GM21786 (cell line): ENCODE results near the gene ZNF217.
"Not testable (repeated sequence)": the region's sequence is repeated elsewhere in the genome, so short reads cannot be mapped to it uniquely, and the experiment has no call there.

Experiments
- ATAC-seq: cut with Tn5 transposase; IDR thresholded peaks from one replicate; pipeline ENCODE4 v1.9.1; 2021; ENCODE audit not compliant: unreplicated experiment

Gene ZNF217

DNA sequence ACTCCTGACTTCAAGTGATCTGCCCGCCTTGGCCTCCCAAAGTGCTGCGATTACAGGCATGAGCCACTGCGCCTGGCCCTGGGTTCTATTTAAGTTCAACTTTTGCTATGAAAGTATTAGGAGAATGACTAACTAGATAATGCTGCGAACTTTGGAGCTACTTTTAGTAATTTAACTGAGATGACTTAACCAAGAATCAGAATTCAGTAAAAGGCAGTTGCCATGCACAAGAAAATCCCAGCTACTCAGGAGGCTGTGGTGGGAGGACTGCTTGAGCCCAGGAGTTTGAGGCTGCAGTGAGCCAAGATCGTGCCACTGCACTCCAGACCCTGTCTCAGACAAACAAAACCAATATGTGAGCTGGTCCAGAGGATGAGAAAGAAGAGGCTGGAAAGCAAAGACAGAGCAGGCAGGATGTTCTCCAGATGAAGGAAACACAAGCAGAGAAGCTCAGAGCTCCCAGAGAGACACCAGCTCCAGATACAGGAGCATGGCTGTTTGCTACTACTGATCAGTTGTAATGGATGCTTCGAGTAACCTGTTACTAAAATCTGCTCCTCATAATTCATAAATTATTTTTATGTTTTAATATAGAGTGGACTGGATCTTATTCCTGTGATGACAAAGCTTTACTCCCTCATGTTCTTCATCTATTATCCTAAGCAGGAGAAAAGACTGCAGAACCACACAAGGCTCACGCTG lies 23.9 kb downstream of the ZNF217 start:
- ATAC-seq, result no peak

DNA sequence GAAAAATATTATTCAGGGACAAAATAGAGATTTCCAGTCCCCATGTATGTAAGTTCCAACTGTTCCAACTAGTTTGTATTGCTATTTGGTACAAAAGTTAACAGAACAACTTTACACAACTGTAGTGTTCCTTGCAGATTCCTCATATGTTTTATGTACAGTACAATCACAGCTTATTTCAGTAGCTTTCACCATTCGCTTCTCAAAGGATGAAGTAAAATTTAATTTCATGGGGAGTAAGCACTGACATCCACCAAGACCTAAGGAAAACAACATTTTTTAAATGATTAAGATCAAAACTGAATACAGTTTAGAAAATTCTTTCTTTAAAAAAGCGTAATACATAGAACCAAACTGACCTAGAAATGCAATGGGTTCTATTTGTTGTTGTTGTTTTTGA lies 24.6 kb downstream of the ZNF217 start:
- ATAC-seq, result no peak

DNA sequence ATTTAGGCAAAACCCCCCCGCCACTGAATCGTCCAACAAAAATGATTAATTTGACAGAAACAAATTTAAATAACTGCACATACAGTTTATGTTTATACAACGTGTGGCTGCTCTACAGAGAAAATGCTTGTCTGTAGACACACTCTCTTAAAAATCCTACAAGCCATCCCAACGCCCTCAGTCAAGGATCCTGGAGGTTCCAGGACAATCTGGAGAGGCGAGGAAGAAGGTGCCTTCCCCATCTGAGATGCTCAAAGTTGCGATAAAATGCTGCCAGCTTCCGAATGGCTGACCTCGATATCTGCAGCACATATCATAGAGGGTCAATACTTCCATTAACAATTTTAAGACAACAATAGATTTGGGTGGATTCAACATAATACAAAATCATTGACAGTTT lies 25.3 kb downstream of the ZNF217 start:
- ATAC-seq, result no peak

DNA sequence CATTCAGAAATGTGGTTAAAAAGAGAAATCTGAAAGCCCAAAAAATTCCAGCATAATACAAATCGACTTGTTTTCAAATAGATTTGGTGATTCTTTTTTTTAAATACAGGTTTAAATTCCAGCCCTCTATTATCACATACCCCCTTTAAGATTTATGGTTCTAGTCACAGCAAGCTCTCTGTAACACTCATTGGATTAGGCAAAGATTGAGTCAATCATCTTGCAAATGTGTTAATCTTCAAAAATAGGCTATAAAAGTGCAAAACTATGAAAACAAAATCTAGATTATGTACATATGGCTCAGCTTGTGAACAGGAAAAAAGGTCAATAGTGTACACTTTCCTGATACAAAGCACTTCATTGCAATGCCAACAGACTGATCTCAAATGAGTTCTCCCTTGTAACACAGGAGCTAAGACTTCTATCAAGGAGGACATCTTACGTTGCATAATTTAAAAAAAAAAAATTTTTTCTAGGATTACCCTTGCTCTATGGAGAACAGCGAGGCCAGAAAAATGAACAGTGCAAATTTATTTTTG lies 26.2 kb downstream of the ZNF217 start:
- no peak for ATAC-seq

DNA sequence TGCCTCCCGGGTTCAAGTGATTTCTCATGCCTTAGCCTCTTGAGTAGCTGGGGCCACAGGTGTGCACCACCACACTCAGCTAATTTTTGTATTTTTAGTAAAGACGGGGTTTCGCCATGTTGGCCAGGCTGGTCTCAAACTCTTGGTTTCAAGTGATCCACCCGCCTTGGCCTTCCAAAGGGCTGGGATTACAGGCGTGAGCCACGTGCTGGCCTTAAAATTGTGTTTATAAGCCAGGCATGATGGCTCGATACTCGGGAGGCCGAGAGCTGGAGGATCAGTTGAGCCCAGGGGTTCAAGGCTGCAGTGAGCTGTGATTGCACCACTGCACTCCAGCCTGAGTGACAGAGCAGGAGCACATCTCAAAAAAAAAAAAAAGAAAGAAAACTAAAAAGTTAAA lies 27.0 kb downstream of the ZNF217 start:
- not testable (repeated sequence) for ATAC-seq

DNA sequence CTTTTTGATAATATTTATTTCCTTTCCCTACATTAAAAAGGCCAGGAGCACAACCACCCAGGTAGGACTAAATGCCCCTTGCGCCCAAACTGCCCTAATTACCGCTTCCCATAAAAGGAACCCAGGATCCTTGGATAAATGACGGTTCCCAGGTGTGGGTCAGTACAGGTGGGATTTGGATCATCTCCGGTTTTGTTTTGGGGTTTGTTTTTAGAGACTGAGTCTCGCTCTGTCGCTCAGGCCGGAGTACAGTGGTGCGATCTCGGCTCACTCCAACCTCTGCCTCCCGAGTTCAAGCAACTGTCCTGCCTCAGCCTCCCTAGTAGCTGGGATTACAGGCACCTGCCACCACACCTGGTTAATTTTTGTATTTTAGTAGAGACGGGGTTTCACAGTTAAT lies 28.4 kb downstream of the ZNF217 start:
- no peak for ATAC-seq

DNA sequence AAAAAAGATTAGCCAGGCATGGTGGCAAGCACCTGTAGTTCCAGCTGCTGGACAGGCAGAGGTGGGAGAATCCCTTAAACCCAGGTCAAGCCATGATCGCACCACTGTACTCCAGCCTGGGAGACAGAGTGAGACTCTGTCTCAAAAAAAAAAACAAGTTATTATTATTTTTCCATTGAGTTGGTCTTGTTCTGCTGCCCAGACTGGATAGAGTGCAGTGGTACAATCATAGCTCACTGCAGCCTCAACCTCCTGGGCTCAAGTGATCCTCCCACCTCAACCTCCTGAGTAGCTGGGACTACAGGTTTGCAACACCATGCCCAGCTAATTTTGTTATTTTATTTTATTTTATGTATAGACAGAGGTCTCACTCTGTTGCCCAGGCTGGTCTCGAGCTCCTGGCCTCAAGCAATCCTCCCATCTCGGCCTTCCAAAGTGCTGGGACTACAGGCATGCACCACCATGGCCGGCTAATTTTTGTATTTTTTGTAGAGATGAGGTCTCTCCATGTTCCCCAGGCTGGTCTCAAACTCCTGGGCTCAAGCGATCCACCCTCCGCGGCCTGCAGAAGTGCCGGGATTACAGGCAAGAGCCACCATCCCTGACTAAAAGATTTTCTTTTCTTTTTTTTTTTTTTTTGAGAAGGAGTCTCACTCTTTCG lies 31.4 kb downstream of the ZNF217 start:
- ATAC-seq, result not testable (repeated sequence)

DNA sequence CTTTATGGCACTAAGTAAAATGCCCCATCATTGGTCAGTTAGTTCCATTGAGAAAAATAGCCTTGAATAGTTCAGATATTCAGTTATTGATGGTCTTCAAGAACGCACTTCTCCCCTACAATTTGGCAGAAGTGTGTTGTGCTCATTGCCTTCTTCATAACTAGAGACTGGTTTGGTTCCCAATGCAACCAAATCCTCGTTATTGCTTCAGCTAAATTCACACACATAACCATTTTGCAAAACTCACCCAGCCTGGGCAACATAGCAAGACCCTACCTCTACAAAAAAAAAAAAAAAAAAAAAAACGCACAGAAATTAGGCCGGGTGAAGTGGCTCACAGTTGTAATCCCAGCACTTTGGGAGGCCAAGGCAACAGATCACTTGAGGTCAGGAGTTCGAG lies 32.1 kb downstream of the ZNF217 start:
- no peak for ATAC-seq

DNA sequence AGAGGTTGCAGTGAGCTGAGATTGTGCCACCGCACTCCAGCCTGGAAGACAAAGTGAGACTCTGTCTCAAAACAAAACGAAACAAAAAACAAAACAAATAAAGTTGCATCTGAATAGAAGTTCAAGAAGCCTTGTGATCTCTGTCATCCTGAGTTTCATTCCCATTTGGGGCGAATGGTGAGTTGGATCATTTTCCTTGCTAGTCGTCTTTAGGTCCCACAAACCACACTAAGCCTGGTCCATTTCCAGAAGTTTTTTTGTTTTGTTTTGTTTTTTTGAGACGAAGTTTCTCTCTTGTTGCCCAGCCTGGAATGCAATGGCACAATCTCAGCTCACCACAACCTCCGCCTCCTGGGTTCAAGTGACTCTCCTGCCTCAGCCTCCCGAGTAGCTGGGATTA lies 33.8 kb downstream of the ZNF217 start:
- ATAC-seq, result no peak

DNA sequence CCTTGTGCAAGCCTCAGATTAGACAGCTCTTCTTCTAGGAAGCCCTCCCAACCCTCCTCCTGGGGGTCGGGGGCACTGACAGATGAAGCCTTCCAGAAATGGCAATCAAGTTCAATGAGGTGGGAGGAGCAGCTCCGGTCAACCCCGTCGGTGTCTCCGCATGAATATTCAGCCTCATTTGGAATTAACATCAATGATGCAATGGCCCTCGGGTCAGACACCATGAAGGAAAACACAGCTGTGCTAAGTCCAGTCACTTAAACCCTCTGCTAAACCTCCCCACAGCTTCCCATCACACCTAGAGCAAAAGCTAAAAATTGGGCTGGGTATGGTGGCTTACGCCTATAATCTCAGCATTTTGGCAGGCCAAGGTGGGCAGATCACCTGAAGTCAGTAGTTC lies 36.5 kb downstream of the ZNF217 start:
- ATAC-seq, result no peak

DNA sequence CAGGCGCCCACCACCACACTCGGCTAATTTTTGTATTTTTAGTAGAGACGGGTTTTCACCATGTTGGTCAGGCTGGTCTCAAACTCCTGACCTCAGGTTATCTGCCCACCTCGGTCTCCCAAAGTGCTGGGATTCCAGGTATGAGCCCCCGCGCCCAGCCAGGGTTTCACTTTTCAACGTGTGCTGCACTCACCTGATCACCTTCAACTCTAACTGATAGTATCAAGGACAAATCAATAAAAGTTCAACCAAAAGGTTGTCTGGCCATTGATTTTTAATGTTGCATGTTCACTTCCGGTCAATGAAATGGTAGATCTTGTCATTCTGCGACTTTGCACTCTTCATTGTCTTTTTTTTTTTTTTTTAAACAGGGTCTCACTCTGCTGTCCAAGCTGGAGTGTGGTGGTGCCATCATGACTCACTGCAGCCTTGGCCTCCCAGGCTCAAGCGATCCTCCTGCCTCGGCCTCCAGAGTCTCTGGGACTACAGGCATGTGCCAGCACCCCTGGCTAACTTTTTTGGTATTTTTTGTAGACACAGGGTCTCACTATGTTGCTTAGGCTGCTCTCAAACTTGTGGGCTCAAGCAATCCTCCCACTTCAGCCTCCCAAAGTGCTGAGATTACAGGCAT lies 37.3 kb downstream of the ZNF217 start:
- ATAC-seq, result no peak

DNA sequence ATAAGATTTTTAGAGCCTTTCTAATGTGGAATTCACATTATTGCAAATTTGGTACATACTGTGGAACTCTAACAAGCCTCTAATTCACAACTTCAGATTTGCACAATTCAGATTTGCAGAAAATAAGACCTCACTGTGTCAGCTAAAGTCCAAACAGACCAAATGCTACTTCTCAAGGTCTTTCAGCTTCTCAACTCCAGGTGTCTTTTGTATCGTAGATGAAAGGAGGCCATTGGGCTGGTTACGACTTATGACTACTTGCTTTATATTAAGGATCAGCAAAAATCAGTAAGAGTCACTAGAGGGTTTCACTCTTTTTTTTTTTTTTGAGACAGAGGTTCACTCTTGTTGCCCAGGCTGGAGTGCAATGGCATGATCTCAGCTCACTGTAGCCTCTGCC lies 37.8 kb downstream of the ZNF217 start:
- no peak for ATAC-seq

DNA sequence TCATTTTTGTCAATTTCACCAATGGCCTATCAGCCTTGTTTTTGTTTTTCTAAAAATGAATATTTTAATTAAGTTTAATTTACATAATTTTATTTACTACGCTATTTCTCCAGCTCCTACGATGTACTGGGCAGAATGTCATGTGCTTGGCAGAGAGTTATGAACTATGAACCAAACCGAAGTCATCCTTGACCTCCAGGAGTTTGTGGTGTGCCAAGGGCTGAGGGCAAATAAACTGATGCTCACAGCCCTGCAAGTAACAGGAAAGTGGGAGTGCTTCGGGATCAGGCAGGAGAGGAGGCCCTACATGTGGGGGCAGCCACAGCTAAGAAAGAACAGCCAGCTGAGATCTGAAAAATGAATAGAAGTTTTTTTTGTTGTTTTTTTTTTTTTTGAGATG lies 38.6 kb downstream of the ZNF217 start:
- ATAC-seq, result no peak

DNA sequence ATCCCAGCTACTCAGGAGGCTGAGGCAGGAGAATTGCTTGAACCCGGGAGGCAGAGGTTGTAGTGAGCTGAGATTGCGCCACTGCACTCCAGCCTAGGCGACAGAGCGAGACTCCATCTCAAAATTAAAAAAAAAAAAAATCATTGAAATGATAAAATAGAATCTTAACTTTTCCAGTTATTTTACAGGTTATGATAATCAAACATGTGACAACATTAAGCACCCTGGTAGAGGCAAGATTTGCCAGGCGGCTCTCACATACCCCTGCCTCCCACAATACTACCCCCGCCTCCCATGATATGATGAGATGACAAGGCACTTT lies 41.1 kb downstream of the ZNF217 start:
- ATAC-seq, result not testable (repeated sequence)

DNA sequence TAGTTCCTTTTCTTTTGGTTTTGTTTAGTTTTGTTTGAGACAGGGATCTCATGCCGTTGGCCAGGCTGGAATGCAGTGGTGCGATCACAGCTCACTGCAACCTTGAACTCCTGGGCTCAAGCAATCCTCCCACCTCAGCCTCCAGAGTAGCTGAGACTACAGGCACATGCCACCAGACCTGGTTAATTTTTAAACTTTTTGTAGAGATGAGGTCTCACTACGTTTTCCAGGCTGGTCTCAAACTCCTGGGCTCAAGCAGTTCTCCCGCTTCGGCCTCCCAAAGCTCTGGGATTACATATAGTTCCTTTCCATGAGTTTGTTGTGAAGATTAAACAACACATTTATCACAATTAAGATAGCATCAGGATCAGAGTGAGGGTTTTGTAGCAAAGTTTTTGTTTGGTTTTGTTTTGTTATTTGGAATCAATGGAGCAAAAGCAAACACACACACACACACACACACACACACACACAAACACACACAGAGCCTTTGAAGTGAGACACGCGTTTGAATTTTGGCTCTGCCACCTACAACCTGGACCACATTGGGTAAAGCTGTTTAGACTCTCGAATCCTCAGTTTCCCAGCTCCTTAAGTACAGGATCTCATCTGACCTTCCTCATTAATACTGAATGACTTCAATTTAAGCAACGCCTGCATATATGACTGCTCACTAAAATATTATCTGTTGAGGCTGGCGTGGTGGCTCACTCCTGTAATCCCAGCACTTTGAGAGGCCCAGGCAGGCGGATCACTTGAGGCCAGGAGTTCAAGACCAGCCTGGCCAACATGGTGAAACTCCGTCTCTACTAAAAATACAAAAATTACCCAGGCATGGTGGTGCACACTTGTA lies 41.7 kb downstream of the ZNF217 start:
- ATAC-seq, result not testable (repeated sequence)

DNA sequence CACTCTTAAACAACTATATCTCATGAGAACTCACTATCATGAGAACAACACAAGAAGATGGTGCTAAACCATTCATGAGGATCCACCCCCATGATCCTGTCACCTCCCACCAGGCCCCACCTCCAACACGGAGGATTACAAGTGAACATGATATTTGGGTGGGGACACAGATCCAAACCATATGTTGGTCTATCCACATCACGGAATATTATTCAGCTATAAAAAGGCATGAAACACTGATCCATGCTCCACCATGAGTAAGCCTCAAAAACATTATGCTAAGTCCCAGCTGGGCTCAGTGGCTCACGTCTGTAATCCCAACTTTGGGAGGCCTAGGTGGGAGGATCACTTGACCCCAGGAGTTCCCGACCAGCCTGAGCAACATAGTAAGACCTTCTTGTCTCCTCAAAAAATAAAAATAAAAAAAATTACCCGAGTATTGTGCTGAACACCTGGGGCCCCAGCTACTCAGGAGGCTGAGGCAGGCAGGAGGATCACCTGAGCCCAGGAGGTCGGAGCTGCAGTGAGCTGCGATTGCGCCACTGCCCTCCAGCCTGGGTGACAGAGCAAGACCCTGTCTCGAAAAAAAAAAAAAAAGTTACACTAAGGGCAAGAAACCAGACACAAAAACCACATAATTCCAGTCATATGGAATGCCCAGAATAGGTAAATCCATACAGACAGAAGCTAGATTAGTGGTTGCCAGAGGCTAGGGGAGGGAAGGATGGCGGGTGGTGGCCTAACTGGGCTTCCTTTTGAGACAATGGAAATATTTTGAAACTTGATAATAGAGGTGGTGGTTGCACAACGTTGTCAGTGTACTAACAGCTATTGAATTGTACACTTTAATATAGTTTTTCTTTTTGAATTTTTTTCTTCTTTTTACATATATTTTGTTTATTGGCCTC lies 43.1 kb downstream of the ZNF217 start:
- ATAC-seq, result no peak

DNA sequence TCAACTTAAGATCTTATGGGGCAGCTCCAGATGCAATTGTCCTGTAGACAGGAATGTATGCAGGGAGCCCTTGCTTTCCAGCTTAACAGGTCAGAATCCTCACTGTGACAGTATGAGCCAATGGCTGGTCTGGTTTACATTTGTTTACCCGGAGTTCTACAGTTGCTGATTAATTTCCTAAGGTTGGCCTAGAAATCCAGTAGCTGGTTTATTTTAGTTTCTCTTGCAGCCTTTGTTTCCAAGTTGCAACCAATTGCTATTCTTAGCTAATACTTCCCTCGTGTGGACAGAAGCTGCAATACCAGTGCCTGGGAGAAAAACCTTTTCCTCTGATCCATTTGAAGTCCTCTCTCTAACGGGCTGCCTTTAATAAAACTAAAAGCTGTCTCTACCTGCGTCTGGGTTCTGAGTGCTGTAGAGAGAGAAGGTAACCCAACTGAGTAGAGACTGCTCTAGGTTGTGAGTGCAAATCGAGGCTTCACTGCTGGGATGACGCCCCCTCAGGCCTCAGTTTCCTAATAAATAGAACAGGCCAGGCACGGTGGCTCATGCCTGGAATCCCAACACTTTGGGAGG lies 45.9 kb downstream of the ZNF217 start:
- ATAC-seq, result no peak

DNA sequence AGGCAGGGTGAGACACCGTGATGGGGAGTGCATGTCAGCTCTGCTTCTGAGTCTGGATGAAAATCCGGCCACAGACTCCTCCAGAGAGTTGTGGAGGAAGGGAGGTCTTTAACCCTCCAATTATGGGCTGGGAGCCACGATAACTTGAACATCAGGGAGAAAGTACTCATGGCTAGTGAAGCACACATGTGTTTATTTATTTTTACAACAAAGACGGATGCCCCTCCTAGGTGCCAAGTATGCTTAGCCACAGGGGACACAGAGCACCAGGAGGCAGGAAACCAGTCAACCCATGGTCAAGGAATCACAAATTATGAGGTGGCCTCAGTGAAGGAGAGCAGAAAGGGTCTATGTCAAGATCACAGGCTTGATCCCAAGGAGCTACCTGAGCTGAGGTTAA lies 54.1 kb downstream of the ZNF217 start:
- ATAC-seq, result no peak

DNA sequence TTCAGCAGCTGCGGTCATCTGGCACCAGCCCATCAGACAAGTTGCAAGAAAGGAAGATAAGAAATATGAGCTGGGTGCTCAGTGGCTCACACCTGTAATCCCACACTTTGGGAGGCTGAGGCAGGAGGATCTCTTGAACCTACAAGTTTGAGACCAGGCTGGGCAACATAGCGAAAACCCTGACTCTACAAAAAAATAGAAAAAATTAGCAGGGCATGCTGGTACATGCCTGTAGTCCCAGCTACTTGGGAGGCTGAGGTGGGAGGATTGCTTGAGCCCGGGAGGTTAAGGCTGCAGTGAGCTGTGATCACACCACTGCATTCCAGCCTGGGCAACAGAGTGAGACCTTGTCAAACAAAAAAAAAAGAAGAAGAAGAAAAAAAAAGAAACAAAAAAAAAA lies 57.3 kb downstream of the ZNF217 start:
- not testable (repeated sequence) for ATAC-seq

DNA sequence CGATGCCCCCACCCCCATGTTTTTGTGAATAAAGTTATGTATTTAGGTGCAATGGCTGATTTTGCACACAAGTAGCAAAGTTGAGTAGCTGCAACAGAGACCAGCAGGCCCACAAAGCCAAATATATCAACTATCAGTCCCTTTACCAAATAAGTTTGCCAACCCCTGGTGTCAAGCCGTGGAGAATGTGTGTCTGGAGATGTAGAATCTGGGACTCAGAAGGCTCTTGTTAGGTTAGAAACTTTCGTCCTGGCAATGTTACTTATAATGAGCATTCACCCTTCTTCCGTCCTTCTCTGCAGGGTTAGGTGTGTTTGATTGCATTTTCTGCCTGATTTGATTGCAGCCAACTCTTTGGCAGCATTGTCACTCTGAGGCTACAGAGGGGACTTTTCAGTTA lies 57.8 kb downstream of the ZNF217 start:
- no peak for ATAC-seq
